Tibial artery (tissue), 4 donors: ENCODE data around the gene RETREG1.

Experiments
- DNase-seq, 2 donors: peaks; one replicate each; pipeline ENCODE4 v3.0.0-alpha.2; 2019
- H3K27ac ChIP-seq, 2 donors: fragments of 200-600 bp; sonication (generic) in 1 of 2; 1 replicate in 1 of 2; 2 replicates in 1 of 2; pipeline ENCODE4 v1.5.1; 2018 to 2019; ENCODE audit warnings: mild to moderate bottlenecking in 1 of 2
- H3K27me3 ChIP-seq, 2 donors: fragments of 200-600 bp; sonication (generic) in 1 of 2; one replicate each; pipeline versions ENCODE4 v1.5.1 to v1.6.0; 2016 to 2019
- H3K36me3 ChIP-seq, 3 donors: fragments of 200-600 bp; sonication (generic) in 2 of 3; one replicate each; pipeline ENCODE4 v1.5.1; 2016 to 2019; ENCODE audit warnings: mild to moderate bottlenecking in 2 of 3
- H3K4me1 ChIP-seq, 4 donors: fragments of 200-600 bp; sonication (generic) in 2 of 4; 1 replicate in 3 of 4; 2 replicates in 1 of 4; pipeline ENCODE4 v1.5.1; 2016 to 2019
- H3K4me3 ChIP-seq, 2 donors: fragments of 200-600 bp; sonication (generic) in 1 of 2; 1 replicate in 1 of 2; 2 replicates in 1 of 2; pipeline ENCODE4 v1.5.1; 2018 to 2019; ENCODE audit warnings: mild to moderate bottlenecking in 2 of 2
- H3K9me3 ChIP-seq, 3 donors: fragments of 200-600 bp; sonication (generic) in 1 of 3; one replicate each; pipeline ENCODE4 v1.5.1; 2016 to 2019
- CTCF ChIP-seq, 2 experiments: fragments of 200-600 bp in 1 of 2; fragments of 450-650 bp in 1 of 2; IDR thresholded peaks; one replicate each; pipeline ENCODE4 v1.5.1; 2017 to 2019; ENCODE audit warnings: antibody characterized with exemption in 2 of 2, mild to moderate bottlenecking in 1 of 2, moderate library complexity in 1 of 2
- intact Hi-C: fragments of 100-400 bp; cut with DNase I; formaldehyde crosslinking; loops from one replicate; pipeline ENCODE4 v1.15.0; 2023; ENCODE audit warnings: low total_unique reads

RETREG1 gene

GRCh38 chr5:16492398-16493140 is 124.2 kb downstream of the RETREG1 start:
- Histone ChIP-seq H3K27me3 (no peaks in the 10 kb centered on the region), H3K4me1 (no peaks in the 10 kb centered on the region), H3K27ac (no peak overlapping the region), H3K4me3 (no peak overlapping the region), H3K36me3 (no peaks in the 10 kb centered on the region), H3K9me3 (peaks cover 0 to 8% (median 5%) of the 10 kb centered on the region in 3 donors)
- intact Hi-C loops = no loop called here
- peak in 1 of 2 donors; percentile 48 for DNase-seq
- TF ChIP-seq CTCF (IDR thresholded peaks at IDR 0.05) = no peak

- intact Hi-C loops = no loop called here
- Histone ChIP-seq H3K27ac (no peak overlapping the region), H3K27me3 (no peaks in the 10 kb centered on the region), H3K36me3 (no peaks in the 10 kb centered on the region), H3K9me3 (peaks cover 0 to 8% (median 5%) of the 10 kb centered on the region in 3 donors), H3K4me1 (no peaks in the 10 kb centered on the region), H3K4me3 (no peak overlapping the region)
- no peak for TF ChIP-seq CTCF (IDR thresholded peaks at IDR 0.05)
- no peak for DNase-seq
These were observed 125.9 kb downstream of the RETREG1 start for GRCh38 chr5:16490911-16491310.

GRCh38 chr5:16489322-16489791 is 127.4 kb downstream of the RETREG1 start:
- Histone ChIP-seq H3K27me3 (no peaks in the 10 kb centered on the region), H3K9me3 (no peaks in the 10 kb centered on the region), H3K4me1 (no peaks in the 10 kb centered on the region), H3K36me3 (no peaks in the 10 kb centered on the region), H3K4me3 (no peak overlapping the region), H3K27ac (no peak overlapping the region)
- no peak for DNase-seq
- intact Hi-C loops = loop anchor here (10.0 kb wide), 1 partner anchor 715 kb away; no protein-coding TSS in a partner anchor
- TF ChIP-seq CTCF (IDR thresholded peaks at IDR 0.05) = peak; percentile 65 to 77

- H3K27me3 ChIP-seq = no peaks in the 10 kb centered on the region
These were observed 129.3 kb downstream of the RETREG1 start for GRCh38 chr5:16487456-16487855.

GRCh38 chr5:16486711-16487111 is 130.1 kb downstream of the RETREG1 start:
- TF ChIP-seq CTCF (IDR thresholded peaks at IDR 0.05) = no peak
- Histone ChIP-seq H3K27ac (no peak overlapping the region), H3K9me3 (no peaks in the 10 kb centered on the region), H3K36me3 (no peaks in the 10 kb centered on the region), H3K4me1 (no peaks in the 10 kb centered on the region), H3K27me3 (no peaks in the 10 kb centered on the region), H3K4me3 (no peak overlapping the region)
- no peak for DNase-seq
- intact Hi-C loops = loop anchor here (10.0 kb wide), 1 partner anchor 718 kb away; no protein-coding TSS in a partner anchor

More at GRCh38 chr5:16487456-16487855, 129.3 kb downstream of the RETREG1 start:
- intact Hi-C loops = loop anchor here (10.0 kb wide), 1 partner anchor 717 kb away; no protein-coding TSS in a partner anchor
- DNase-seq = no peak
- no peaks in the 10 kb centered on the region for H3K4me1 ChIP-seq
- H3K9me3 ChIP-seq = no peaks in the 10 kb centered on the region
- TF ChIP-seq CTCF (IDR thresholded peaks at IDR 0.05) = no peak
- no peaks in the 10 kb centered on the region for H3K36me3 ChIP-seq
- H3K4me3 ChIP-seq = no peak overlapping the region
- H3K27ac ChIP-seq = no peak overlapping the region
